Activated B cell treated with CpG ODN at 0.5 μM for 24 hours (primary cell): ENCODE results near the gene PPP1R27. TPM values are rescaled to one million over a fixed set of nuclear protein-coding genes. Genes with fewer than 3 reads are reported as not detected.
A peak's percentile ranks its signal among the peaks of the same experiment; 100 is the strongest.

Experiments used
- ATAC-seq: fragments of 200-7000 bp; cut with Tn5 transposase; one replicate; pipeline ENCODE4 v1.10.0; 2021; ENCODE audit warnings: low read depth, mild to moderate bottlenecking, moderate library complexity
- CTCF ChIA-PET: fragments of 350-600 bp; sonication (Branson Sonifier 250); formaldehyde crosslinking; loops from one replicate; lab custom pipeline; 2021; ENCODE audit warnings: antibody characterized with exemption; lab: Charles Lee
- POLR2A ChIA-PET: fragments of 350-600 bp; sonication (Branson Sonifier 250); formaldehyde crosslinking; loops from one replicate; lab custom pipeline; 2021; ENCODE audit warnings: antibody characterized with exemption; lab: Charles Lee
- DNase-seq: peaks from one replicate; pipeline ENCODE4 v3.0.0; 2022
- H3K27ac Mint-ChIP-seq: one replicate; pipeline ENCODE4 v1.8.0; 2020; ENCODE audit warnings: mixed read lengths
- H3K27me3 Mint-ChIP-seq: one replicate; pipeline ENCODE4 v1.8.0; 2021; ENCODE audit warnings: mixed read lengths
- H3K36me3 Mint-ChIP-seq: one replicate; pipeline ENCODE4 v1.8.0; 2021; ENCODE audit warnings: low read depth, mixed read lengths
- H3K4me1 Mint-ChIP-seq: one replicate; pipeline ENCODE4 v1.8.0; 2021; ENCODE audit warnings: mixed read lengths
- H3K4me3 Mint-ChIP-seq: one replicate; pipeline ENCODE4 v1.8.0; 2020; ENCODE audit warnings: mild to moderate bottlenecking, mixed read lengths
- H3K9me3 Mint-ChIP-seq: one replicate; pipeline ENCODE4 v1.8.0; 2020; ENCODE audit warnings: mixed read lengths
- CTCF ChIP-seq: fragments of 200-600 bp; IDR thresholded peaks from one replicate; pipeline ENCODE4 v1.8.0; 2022; ENCODE audit warnings: antibody characterized with exemption, mild to moderate bottlenecking
- intact Hi-C: fragments of 100-400 bp; cut with micrococcal nuclease; formaldehyde crosslinking; loops from one replicate; pipeline ENCODE4 v1.15.1; 2024
- total RNA-seq: library from RNA; stranded (reverse); gene quantifications from 2 replicates; pipeline ENCODE4 v1.2.3, GENCODE V29; 2022

Gene PPP1R27
- total RNA-seq, 1 donor from 2014 or later, result not detected

- DNase-seq (peak; percentile 100), ATAC-seq (peak; percentile 90)
- ChIA-PET CTCF (no interaction called here), POLR2A (interaction anchor here (0.6 to 3.9 kb wide), 19 partner anchors 10 to 1596 kb away, joined by 3 to 77 read pairs (median 5); partner anchors contain the start of genes ACTG1, ALYREF, ANAPC11 and ARHGDIA)
- H3K27me3 Mint-ChIP-seq, result no peaks in the 10 kb centered on the region
- intact Hi-C loops, result loop anchor here (1.0 to 10.0 kb wide), 14 partner anchors 10 to 346 kb away; partner anchors contain the start of genes ACTG1, ALYREF, ANAPC11 and ARHGDIA
- H3K9me3 Mint-ChIP-seq, result no peaks in the 10 kb centered on the region
- H3K4me1 Mint-ChIP-seq, result peaks cover 30% of the 10 kb centered on the region
- no peak for TF ChIP-seq CTCF
- peak overlapping the region; percentile 89 for H3K4me3 Mint-ChIP-seq
- peaks cover 33% of the 10 kb centered on the region for H3K36me3 Mint-ChIP-seq
- peak overlapping the region; percentile 94 for H3K27ac Mint-ChIP-seq
These were observed 26.1 kb upstream of the PPP1R27 start for GRCh38 chr17:81860756-81861568.

GRCh38 chr17:81859906-81860755 lies 25.3 kb upstream of the PPP1R27 start, which contains the start of gene P4HB:
P4HB (minus strand) TSS chr17:81860535; CDS start chr17:81860471, 64 bp downstream.
- Mint-ChIP-seq H3K27ac (peak within 1 kb of the TSS; percentile 94), H3K4me3 (peak within 1 kb of the TSS; percentile 89), H3K27me3 (no peaks in the 10 kb centered on the region), H3K4me1 (peaks cover 30% of the 10 kb centered on the region), H3K9me3 (no peaks in the 10 kb centered on the region), H3K36me3 (peaks cover 41% of the 10 kb centered on the region)
- intact Hi-C loops, result loop anchor here (1.0 to 10.0 kb wide), 12 partner anchors 31 to 345 kb away; partner anchors contain the start of genes ACTG1, ALYREF, ANAPC11 and ARL16
- no peak for TF ChIP-seq CTCF
- ATAC-seq, result no peak
- peak; percentile 88 for DNase-seq
- ChIA-PET POLR2A (interaction anchor here (0.6 to 3.9 kb wide), 18 partner anchors 11 to 594 kb away, joined by 3 to 77 read pairs (median 6); partner anchors contain the start of genes ACTG1, ARHGDIA, ARL16 and DCXR), CTCF (no interaction called here)

DNA sequence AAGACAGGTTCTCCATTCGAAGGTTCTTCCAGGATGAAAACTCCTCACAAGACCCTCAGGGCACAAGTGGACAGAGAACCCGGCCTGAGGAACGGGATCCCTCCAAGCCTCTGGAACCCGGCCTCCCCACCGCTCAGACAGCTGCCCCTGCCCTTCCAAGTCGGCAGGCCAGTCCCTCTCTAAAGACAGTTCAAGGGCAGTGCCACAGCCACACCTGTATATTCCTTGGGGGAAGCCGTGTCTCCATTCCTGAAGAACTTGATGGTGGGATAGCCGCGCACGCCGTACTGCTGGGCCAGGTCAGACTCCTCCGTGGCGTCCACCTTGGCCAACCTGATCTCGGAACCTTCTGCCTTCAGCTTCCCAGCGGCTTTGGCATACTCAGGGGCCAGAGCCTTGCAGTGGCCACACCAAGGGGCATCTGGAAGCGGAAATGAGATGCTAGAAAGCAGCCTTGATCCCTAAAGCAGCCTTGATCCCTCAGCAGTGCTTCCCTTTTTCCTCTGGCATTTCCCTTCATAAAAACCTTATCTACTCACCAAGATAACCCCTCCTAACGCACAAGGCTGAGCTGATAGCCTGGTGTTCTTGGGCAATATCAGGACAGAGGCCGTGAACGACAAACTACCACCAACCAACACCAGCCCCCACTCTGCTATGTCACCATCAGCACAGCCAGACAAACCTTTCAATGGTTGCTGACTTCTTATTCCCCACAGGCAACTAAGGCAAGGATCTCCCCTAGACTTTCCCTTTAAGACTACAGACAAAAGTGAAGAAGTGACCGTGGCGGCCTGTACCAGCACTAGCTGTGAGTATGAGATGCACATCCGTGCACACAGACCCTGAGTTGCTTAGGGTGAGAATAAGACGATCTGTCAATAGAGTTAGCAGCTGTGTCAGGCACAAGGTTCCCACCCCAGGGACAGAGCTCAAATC lies 24.4 kb upstream of the PPP1R27 start:
- H3K4me1 Mint-ChIP-seq, result peaks cover 30% of the 10 kb centered on the region
- peaks cover 49% of the 10 kb centered on the region for H3K36me3 Mint-ChIP-seq
- H3K27ac Mint-ChIP-seq, result peak overlapping the region; percentile 70
- no peak for TF ChIP-seq CTCF
- intact Hi-C loops, result no loop called here
- no peak for DNase-seq
- no peaks in the 10 kb centered on the region for H3K9me3 Mint-ChIP-seq
- POLR2A ChIA-PET, result interaction anchor here (0.6 to 3.9 kb wide), 6 partner anchors 10 to 306 kb away, joined by 3 to 77 read pairs (median 4); partner anchors contain the start of genes ARHGDIA, ARL16, HGS and MAFG
- H3K4me3 Mint-ChIP-seq, result peak overlapping the region; percentile 82
- no peaks in the 10 kb centered on the region for H3K27me3 Mint-ChIP-seq
- CTCF ChIA-PET, result no interaction called here
- no peak for ATAC-seq

DNA sequence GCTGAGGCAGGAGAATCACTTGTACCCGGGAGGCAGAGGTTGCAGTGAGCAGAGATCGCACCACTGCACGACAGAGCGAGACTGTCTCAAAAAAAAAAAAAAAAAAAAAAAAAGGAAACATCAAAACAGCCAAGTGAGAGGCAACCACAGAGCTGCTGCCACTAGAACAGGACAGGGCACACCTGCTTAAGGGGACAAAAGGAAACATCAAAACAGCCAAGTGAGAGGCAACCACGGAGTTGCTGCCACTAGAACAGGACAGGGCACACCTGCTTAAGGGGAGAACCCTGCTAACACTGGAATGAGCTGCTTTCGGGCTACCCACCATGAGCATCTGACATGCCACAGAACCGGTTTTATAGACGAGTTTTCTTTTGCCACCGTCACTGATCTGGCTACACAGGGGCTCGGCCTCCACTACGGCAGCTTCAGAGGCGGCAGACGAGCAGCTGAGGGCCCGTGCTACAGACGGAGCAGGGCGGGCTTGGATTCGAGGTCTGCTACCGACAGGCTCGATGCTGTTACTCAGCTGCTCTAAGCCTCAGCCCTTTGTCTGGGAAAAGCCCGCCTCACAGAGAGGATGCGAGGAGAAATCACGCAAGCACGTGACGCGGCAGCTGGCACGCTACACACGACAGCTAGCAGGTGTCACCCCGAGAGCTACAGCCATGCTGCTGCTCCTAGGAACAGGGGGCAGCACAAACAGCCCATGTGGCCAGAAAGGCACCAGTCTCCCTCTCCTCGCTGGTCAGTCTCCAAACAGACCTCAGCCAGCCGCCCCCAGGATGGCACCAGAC lies 23.5 kb upstream of the PPP1R27 start:
- POLR2A ChIA-PET, result interaction anchor here (0.6 to 3.9 kb wide), 4 partner anchors 10 to 306 kb away, joined by 3 to 77 read pairs (median 5); partner anchors contain the start of genes ARHGDIA and MCRIP1
- Mint-ChIP-seq H3K4me3 (no peak overlapping the region), H3K27ac (no peak overlapping the region)

More for the DNA sequence above, 23.5 kb upstream of the PPP1R27 start:
- intact Hi-C loops, result no loop called here
- DNase-seq, result no peak
- no peak for TF ChIP-seq CTCF
- Mint-ChIP-seq H3K27me3 (no peaks in the 10 kb centered on the region), H3K9me3 (no peaks in the 10 kb centered on the region), H3K4me1 (peaks cover 30% of the 10 kb centered on the region), H3K36me3 (peaks cover 53% of the 10 kb centered on the region)
- ATAC-seq, result no peak
- CTCF ChIA-PET, result no interaction called here
